Caki2 (cell line): ENCODE data around the gene SGCG. TPM values are rescaled to one million over a fixed set of nuclear protein-coding genes. Genes with fewer than 3 reads are reported as not detected.
A peak's percentile ranks its signal among the peaks of the same experiment; 100 is the strongest.

Experiments
- DNase-seq: peaks from one replicate; pipeline ENCODE4 v3.0.0-alpha.2; 2015; ENCODE audit warnings: low read depth
- in situ Hi-C: cut with HindIII; loops from 2 replicates; pipeline ENCODE4 v1.10.0; 2016; ENCODE audit warnings: low sequenced_read_pairs, low pct_unique_long_range_greater_than_20kb, mixed read lengths
- total RNA-seq: library from RNA; depleted of rRNA; stranded (reverse); fragments of >200 nt; shearing (Covaris generic); gene quantifications from 2 replicates; pipeline ENCODE4 v1.2.3, GENCODE V29; 2014; ENCODE audit warnings: low replicate concordance

The SGCG gene
- total RNA-seq, 1 experiment from 2014 or later, result not detected

DNA sequence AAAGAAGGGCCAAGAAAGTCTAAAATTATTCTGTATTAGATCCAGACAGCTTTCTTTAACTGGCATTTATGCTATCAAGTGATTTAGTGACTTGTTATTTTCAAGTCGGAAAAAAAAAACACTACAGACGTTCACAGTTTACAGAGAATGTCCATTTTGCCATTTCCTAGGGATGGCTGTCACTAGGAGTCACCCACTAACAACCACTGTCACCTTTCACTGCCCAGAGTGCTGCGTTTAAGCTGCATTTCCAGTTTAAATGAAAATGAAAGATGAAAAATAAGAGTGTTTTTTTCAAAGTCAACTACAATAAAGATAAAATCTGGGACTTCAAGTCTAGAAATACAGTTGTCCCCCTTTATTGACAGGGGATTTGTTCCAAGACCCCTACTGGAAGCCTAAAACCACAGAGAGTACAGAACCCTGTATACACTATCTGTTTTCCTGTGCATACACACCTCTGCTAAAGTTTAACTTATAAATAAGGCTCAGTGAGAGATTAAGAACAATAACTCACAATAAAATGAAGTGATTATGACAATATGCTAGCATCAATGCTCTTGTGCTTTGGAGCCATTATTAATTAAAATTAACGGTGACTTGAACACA lies 140.3 kb downstream of the SGCG start:
- in situ Hi-C loops, result no loop called here
- no peak for DNase-seq

DNA sequence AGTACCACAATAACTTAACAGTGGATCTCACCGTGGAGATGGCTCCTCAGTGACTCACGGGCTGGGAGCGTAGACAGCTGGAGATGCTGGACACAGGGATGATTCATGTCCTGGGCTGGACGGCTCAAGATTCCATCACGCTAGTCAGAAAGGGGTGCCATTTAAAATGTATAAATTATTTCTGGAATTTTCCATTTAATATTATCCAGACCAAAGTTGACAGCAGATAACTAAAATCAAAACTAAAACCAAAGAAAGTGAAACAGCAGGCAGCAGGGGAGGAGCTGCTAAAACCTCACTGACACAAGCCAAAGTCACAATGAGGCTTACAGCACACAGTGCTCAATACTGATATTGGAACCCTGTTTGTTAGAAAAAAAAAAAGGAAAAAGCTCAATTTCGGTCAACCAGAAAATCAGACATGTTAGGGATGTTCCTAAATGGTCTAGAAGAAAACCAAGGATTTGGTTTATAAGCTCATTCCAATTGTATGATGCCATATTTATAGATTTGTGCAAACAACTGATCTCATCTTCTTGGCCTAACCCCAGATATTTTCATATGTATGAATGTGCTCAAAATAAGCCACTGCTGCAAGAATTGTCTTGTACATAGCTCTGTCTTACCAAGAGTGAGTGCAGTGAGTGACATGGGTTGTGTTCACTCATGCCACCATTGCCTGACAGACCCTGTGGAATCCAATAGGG lies 140.9 kb downstream of the SGCG start:
- DNase-seq, result peak; percentile 74
- in situ Hi-C loops, result no loop called here

DNA sequence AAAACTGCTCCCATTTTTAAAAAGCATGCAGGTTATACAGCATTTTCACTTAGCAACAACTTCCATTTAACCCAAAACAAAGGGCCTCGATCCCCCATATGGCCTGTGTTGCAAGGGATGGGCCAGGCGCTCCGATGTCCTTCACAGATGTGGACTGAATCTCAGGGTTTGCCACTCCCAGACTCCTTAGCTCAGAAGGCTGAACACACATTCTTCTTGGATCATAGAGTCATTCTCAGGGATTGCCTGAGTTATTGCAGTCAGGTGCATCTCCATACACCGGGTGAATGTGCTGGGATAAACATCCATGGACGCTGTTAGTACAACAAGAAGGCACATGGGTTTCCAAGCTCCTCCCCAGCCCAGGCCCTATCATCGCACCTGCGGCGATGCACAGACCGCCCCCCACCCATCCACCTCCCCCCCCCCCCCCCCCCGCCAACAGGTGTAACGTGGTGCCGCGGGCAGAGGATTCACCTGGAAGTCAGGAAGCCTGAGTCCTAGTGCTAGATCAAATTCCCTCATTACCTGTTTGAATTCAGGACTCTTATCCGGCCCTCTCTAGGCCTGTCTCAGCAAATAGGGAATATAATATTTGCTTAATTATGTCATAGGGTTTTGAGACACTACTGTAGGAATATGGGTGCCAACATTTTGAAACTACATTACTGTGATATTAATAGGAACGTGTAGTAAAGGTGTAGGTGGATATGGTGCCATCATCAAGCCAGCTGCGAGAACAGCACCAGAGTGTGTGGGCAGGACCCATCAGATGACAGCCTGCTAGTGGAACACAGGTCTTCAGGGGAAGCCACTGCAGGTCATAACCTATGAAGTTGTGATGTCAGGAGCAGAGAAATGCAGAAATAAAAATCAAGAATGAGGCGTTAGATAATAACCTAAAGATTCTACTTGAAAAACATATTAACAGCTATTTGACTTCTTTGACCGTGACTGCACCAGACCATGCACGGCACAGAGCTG lies 141.9 kb downstream of the SGCG start:
- in situ Hi-C loops, result no loop called here

DNA sequence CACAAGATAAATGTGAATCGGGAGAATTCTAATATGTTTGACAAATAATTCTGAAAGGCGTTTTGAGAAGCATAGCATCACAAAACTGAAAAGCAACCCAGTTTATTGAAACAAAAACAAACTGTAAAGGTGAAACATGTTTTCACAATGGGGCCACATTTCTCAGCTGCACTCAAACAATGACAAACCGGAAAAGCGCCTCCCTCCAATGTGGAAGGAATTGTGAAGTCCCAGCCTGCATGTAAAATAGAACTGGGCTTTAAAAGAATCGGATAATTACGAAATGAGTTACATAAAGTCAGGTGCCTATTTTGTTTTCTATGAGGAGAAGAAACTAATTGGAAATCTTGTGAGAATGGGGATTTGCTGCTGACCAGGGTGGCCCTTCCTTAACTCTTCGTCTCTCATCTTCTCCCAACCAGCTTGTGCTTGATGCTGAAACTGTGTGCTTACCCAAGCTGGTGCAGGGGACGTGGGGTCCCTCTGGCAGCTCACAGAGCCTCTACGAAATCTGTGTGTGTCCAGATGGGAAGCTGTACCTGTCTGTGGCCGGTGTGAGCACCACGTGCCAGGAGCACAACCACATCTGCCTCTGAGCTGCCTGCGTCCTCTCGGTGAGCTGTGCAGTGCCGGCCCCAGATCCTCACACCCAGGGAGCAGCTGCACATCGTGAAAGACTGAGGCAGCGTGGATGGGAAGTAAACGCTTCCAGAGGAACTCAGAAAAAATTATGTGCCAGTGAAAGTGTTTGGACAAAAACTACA lies 143.3 kb downstream of the SGCG start:
- in situ Hi-C loops, result no loop called here
- no peak for DNase-seq

More for the DNA sequence above, 141.9 kb downstream of the SGCG start:
- no peak for DNase-seq

- in situ Hi-C loops, result no loop called here
- DNase-seq, result no peak
Observed at GRCh38 chr13:23325191-23325590, 144.4 kb downstream of the SGCG start.

DNA sequence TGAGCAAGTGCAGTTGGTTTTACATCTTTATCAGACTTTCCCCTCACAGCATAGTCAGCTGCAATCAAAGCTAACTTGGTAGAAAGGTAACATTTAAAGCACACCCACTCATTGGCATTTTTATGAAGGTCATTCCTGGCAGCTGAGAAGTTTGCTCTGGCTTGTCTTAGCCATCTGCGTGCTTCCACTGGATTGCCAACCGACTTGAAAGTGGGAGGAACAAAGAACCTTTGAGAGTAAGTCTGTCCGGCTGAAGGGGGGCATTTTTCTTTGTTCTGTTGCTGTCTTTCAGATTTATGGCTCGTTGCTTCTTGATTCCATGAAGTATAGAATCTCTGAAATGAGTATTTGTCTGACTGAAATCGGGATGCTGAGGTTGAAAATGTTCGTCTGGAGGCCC lies 149.6 kb downstream of the SGCG start:
- in situ Hi-C loops, result no loop called here
- DNase-seq, result no peak

DNA sequence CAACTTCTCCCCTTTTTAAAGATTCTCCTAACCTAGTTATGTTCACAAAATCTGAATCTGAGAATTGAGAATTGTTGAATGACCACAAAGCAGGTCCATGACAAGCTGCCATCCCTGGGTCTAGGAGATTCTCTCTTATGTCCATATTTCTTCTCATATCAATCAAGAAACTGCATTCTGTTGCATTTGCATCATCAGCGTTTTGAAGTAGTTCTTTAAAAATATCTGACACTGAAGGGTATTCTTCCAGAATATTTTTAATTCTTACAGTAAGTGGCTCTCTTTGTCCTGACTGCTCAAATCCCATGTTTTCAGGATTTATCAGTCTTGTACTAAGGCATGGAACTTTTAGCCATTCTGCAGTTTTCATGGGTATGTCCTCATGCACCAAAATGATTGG lies 158.4 kb downstream of the SGCG start:
- no peak for DNase-seq
- in situ Hi-C loops, result no loop called here

- in situ Hi-C loops, result no loop called here
Observed at GRCh38 chr13:23344931-23345595, 164.3 kb downstream of the SGCG start.

DNA sequence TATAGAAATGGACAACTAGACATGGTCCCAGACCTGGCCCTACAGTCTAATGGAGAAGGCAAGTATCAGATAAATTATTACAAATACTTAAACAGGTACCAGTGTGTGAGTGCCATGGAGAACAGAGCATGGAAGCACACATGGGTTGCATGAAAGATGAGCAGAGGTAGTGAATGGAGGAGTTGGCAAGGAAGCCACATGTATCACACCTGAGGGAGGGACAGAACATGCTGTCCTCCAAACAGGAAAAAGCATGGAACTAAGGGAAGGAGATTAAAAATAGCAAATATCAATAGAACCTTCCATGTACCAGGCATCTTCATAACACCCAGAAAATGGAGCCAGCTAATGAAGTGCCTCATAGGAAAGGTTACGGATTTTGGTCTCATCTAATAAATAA lies 166.8 kb downstream of the SGCG start:
- in situ Hi-C loops, result no loop called here
- no peak for DNase-seq

More at GRCh38 chr13:23344931-23345595, 164.3 kb downstream of the SGCG start:
- DNase-seq, result no peak

DNA sequence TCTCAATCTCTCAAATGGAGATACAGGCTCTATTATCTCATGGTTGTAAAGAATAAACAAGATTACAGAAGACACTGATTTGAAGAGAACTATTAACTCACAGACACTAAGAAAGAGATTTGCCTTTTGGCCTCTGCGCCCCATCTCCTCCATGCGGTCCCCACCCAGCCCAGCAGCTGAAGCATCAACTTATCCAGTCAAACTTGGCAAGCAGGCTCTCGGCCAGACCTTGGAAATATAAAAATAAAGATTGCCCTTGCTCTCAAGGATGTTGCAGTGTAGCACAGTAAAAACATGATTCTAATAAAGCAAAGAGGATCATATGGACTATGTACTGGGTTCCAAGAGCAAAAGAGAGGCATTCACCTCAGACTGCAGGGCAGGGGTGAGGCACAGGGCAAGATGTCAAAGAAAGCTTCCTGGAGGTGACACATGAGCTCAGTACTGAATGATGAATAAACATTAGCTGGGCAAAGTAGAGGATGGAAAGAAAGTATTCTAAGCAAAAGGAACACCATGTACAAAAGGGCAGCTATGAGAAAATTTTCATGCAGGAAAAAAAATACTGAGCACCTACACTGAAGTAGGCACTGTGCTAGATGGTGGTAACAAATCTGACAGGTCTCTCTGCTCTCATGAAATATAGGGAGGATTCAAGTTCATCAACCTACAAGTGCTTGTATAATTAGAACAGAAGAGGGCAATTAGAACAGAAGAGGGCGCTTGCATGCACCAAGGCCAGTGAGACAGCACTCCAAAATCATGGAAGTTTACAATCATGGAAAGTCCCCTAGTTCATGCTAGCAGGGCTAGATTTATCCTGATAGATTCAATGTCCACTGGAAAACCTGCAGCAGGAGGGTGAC lies 167.7 kb downstream of the SGCG start:
- in situ Hi-C loops, result no loop called here
- no peak for DNase-seq

DNA sequence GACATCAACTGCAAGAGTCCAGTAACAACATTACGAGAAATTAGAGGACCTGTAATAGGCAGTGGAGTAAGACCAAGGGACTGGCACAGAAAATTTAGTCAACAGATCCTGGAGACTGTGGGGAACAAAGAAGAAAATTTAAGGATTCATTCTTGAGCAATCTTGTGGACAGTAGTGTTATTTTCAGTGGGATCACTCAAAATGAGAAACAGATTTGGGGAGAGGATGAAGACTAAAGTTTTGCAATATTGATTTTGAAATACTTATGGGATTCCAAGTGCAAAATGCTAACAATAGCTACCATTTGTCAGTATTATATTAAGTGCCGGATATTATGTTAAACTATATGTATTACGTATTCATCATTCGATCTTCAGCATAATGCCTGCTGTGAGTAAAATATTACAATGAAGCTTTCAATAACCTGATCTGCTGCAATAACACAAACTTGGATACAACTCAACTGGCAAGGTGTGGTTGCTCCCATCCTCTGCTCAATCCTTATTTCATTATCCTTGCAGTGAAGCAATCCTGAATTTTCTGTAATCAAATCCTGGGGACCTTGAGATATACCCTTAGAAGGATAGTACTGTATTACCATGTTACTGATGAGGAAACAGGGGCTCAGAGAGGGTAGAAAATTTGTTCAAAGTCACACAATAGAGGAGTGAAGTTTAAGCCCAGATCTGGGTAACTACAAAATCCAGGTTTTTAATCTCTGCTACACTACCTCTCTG lies 168.6 kb downstream of the SGCG start:
- DNase-seq, result no peak
- in situ Hi-C loops, result no loop called here

DNA sequence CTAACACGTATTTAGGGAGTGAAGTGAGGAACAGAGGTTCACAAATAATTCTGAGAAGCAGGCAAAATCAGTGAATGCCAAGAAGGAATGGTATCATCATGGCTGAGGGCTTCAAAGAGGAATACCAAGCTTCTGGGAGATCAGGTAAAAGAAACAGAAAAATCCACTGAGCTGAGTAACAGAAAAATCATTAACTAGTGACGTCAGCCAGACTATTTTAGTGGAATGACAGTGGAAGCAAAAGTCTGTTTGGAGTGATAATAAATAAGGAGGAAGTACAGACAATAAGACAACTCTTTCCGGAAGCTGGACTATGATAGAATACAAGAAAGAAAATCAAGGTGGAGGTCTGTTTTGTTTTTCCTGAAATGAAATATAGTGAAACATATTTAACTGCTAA lies 169.2 kb downstream of the SGCG start:
- peak; percentile 86 for DNase-seq
- in situ Hi-C loops, result no loop called here

DNA sequence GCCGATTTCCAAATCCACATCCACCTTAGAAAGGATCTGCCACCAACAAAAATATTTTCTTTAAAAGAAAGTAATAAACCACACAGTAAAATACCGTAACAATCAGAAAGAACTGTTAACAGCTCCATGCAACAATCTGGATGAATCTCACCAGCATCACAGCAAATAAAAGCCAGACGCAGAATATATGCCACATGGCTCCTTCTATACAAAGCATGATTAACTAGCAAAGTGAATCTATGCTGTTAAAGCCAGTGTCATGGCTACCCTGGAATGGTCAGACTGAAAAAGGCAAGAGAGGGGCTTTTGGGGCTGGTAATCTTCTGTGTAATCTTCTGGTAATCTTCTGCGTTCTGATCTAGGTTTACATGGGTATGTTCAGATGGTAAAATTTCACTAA lies 171.4 kb downstream of the SGCG start:
- DNase-seq, result no peak
- in situ Hi-C loops, result no loop called here

- DNase-seq, result no peak
- in situ Hi-C loops, result no loop called here
Observed at GRCh38 chr13:23354520-23354919, 173.7 kb downstream of the SGCG start.

GRCh38 chr13:23356368-23356767 lies 175.6 kb downstream of the SGCG start:
- in situ Hi-C loops, result no loop called here

GRCh38 chr13:23357349-23357748 lies 176.6 kb downstream of the SGCG start:
- DNase-seq, result no peak
- in situ Hi-C loops, result no loop called here

More at GRCh38 chr13:23356368-23356767, 175.6 kb downstream of the SGCG start:
- DNase-seq, result no peak
